GM18861 (cell line): ENCODE measurements around the gene TNFRSF18.
A peak's percentile ranks its signal among the peaks of the same experiment; 100 is the strongest.

Experiments used
- ATAC-seq: cut with Tn5 transposase; IDR thresholded peaks from one replicate; pipeline ENCODE4 v1.9.1; 2021; ENCODE audit not compliant: unreplicated experiment

TNFRSF18 gene

DNA sequence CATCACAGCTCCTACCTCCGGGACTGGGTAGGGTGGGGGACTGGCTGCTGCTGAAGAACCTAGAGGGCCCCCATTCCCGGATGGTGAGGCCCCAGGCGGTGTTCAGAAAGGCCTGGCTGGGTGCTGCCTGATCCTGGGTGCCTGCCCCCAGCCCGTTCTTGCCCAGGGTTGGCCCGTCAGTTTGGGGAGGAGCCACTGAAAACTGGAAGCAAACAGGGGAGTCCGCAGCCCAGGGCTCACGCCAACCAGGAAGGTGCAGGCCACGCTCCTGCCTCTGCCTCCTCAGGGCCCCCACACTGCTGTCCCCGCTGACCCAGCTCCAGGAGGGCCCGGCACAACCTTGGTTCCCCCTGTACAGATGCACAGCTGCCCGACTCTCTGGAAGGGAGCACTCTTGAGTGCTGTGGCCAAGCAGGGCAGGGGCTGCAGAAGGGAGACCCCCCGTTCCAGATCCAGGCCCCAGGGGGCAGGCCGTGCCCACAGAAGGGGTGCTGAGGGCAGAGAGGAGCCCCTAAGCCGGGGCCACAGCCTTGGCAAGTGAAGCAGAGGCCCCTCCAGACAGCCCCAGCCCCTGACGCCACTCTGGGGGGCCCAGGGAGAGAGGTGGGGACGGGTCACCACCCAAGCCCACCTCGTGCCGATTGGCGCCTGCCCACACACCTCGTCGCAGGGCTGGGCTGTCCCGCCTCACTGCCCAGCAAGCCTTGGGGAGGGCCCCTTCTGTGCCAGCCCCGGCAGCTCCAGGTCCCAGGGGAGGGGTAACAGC lies 34.6 kb upstream of the TNFRSF18 start:
- ATAC-seq: no peak

DNA sequence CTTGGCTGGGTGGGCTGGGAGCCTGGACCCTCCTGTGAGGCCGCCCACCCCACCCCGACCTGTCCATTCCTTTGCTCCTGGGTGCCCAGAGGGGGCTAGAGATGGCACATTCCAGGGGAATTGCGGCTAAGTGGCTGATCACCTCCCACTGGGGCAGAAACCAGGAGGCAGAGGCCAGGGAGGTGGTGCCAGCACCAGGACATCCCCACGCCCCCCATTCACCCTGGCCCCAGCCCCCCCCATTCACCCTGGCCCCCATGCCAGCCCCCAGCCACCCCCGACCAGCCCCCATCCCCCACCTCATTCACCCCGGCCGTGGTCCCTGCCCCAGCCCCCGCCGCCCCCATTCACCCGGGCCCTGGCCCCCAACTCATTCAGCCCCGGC lies 33.9 kb upstream of the TNFRSF18 start:
- no peak for ATAC-seq

DNA sequence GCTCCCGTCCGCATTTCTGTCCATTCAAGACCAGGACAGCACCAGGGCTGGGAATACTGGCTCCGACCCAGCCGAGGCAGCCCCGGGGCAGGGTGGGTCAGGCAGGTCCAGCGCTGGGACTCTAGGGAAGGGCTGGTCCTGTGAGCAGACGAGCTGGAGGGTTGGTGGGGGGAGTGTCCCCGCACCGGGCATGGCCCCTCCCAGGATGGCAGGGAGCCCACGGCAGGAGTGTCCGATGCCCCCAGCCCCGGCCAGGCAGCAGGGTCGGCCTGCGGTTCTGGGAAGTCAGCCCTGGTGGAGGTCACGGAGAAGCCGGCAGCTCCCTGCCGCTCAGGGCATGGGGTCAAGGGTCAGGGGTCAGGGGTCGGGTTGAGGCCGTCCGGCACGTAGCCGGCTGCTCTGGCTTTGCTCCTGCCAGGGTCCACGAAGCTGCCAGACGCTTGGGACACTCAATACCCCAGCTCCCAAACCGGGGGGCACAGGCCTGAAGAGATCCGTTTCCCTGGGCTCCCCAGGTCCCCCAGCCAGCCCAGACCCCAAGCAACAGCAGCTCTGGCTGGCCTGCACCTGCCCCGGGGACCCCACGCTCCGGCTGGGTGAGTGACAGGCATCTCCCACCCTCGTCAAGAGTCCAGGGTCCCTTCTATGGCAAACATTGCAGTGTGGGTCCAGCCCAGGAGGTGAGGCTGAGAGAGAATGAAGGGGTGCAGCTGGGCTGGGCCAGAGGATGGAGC lies 33.4 kb upstream of the TNFRSF18 start:
- no peak for ATAC-seq

DNA sequence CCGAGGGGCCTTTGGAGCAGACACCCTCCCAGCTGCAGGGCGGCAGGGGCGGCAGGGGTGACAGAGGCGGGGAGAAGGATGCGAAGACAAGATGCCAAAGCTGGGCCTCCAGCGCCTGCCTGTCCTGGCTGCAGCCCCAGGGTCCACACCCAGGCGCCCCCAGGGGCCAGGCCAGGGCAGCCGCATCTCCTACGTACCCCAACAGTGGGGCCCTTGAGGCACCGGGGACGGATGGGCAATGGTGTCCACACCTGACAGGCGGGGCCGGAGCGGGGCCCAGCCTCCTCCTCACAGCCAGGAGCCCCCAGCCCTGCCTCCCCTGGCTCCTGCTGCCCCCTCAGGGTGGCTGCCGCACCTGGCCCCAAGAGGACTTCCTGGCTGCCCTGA lies 32.8 kb upstream of the TNFRSF18 start:
- no peak for ATAC-seq

DNA sequence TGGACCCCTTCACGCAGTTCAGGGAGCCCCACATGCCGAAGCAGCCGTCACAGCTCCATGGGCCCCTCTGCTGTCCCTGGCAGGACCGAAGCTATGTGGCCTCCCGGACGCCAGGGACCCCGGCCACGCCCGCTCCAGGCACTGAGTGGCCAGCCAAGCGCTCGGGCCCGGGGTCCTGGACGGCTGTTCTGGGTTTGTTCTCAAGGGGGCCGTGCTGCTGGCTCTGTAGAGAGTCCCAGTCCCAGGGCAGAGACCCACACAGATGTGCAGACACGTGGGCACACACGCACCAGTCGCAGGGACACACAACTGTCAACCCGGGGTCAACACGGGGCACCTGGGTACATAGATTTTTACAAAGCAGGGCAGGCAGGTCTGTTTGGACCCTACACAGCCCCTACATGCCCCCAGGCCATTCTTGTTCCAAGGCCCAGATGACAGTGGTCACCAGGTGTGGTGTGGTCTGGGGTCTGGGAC lies 32.3 kb upstream of the TNFRSF18 start:
- ATAC-seq: no peak

DNA sequence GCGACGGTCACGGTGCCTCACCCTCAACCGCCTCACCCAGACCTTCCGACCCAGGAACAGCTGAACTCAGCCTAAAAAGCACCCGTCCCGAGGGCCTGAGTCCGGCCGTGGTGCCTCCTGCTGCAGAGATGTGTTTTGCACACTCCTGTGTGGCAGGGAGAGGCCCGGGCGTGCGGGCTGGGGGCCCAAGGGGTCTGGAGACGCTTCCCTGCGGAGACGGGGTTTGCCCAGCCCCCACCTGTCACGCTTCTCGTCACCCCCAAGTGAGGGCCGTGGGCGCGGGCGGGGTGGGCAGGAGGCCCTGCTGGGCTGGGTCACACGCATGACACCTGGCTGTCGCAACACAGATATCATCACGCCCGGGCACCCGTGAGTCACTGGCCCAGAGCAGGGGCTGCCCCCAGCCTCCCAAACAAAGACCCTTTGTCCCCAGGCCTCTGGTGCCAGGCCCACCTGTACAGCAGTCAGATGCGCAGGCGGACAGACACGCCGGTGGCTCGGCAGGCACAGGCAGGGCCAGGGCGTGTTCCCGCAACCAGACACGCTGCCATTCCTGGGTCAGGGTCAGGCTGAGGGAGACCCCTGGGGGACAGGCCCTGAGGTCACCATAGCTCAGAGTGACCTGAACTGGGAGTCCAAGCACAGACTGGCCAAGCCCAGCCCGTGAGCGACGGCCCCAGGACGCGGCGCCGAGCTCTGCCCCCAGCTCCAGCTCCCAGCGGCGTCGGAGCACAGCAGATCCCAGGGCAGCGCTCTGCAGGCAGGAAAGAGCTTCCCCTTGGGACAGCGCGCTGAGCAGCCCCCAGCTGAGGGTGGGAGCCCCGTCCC lies 31.7 kb upstream of the TNFRSF18 start:
- ATAC-seq: no peak

DNA sequence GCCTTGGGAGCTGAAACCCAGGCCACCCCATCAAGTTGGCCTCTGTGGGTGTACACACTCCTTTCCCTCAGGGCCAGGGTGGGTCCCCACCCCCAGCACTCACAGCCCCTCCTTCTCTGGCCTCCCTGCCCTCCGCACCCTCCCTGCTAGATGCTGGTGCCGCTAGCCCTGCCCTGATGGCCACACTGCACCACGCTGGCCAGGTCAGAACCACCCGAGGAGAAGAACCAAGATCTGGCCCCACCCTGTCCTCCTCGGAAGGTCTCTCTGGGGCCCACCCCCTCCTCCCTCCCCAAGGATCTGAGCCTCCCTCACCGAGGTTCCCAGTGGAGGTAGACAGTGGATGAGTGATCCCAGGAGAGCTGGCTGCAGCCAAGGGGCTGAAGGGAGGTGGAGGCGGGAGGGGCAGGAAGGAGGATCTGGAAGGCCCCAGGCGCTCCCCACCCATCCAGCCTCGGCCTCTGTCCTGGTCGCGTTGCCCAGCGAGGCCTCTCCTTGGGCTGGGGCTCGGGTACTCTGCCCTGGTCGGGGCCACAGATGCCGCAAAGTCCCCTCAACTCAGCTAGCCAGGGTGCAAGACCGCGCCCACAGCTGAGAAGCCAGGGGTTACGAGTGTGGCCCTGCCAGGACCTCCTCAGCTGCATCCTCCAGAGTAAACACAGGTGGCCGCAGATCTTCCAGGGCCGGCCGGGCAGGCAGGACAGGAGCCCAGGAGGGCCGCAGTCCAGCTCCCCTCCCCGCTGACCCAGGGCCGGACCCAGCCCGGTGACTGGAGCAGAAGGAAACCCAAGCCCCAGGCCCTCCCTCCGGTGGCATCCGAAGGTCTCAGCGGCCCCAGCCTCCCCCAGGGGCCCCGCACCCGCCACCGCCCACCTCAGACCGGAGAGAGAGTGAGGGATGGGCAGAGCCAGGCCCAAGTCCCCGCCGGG lies 30.8 kb upstream of the TNFRSF18 start:
- ATAC-seq: no peak

DNA sequence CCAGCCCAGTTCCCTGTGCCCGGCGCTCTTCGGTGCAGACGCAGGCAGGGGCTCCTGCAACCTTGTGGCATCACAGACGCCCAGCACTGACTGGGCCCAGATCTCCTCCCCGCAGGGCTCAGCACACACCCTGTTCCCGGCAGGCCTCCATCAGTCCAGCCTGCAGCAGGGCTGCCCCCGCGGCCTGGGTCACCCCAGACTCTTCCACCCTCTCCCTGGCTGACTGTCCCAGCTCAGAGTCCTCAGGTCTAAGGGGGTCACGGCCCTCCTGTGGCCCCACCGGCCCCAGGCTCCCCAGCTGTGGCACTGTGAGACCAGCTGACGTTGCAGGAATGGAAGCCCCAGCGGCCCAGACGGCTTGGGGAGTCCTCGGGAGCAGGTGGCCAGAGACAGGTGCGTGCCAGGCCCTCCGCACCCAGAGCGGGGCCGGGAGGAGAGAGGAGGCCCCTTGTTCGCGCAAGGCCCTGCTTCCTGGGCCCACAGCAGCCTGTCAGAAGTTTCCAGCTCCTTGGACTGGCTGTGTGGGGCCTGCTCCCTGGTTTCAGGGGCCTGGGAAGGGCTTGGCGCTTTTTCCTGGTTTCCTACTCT lies 29.9 kb upstream of the TNFRSF18 start:
- ATAC-seq: no peak

DNA sequence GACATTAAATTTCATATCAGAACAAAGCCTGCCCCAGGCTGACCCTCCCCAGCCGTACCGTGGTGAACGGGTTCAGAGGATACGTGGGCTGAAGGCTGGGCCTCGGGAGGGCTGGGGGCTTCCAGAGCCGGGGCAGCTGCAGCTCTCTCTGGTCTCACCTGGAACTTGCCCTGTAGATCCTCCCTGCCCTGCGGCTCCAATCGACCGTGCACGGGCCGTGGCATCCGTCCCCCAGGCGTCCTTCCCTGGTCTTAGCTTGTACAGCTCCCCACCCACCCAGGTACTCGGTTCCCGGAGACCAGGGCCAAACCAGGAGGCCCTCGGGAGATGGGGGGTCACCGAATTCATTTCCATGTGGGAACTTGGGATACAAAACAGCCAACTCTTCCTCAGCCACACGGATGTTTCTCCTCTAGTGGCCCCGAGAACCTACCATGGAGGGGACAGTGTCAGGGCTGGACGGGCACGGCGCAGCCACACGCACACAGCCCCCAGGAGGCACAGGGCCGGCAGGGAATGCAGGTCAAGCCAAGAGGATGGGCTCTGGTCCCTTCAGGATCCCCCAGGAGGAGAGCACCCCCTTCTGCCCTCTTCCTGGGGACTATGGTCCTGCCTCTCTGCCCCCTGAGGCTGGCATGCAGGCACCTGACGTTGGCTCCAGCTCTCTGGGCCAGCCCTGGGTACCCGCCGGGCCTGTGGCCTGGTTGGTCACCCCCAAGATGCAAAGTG lies 28.8 kb upstream of the TNFRSF18 start:
- ATAC-seq: no peak

DNA sequence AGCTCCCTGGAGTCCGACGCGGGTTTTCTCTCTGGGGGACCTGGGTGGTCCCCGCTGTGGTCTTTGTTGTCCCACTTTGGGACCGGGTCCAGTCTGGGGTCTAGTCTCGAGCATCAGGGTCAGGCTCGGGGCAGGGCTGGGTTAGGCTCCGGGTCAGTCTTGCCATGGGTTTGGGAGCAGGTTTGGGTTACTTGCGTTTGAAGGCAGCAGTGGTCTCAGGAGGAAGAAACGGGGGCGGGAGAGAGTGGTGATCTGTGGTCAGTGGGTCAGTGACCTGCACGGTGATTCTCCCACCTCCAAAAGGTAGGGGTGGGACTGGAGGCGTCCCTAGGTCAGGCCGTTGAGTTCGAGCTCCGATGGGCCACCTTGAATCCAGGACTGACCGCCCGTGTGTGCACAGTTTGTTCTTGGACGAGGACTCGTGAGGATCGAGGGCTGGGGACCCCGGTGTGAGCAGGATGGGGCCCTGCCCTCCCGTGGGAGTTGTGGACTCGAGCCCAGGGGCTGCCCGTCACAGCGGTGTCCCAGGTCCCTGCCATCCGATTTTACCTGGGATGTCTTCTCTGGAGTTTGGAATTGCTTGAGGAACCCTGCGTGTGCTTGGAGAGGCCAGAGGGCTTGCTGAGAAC lies 27.9 kb upstream of the TNFRSF18 start:
- ATAC-seq: no peak

DNA sequence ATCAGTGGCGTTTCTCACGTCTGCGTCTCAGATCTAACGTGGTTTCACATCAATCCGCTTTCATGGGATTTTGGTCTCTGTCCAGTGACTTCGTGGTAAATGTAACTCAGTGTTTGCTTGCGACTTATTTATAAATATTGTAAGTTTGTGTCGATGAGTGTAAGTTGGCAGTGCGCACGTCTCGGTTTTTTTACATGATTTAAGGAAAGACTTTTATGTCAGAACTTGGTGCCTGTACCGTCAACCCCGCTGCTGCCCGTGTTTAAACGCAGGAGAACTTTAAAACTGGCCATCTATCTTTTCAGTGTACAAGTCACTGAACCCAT lies 27.1 kb upstream of the TNFRSF18 start:
- no peak for ATAC-seq

DNA sequence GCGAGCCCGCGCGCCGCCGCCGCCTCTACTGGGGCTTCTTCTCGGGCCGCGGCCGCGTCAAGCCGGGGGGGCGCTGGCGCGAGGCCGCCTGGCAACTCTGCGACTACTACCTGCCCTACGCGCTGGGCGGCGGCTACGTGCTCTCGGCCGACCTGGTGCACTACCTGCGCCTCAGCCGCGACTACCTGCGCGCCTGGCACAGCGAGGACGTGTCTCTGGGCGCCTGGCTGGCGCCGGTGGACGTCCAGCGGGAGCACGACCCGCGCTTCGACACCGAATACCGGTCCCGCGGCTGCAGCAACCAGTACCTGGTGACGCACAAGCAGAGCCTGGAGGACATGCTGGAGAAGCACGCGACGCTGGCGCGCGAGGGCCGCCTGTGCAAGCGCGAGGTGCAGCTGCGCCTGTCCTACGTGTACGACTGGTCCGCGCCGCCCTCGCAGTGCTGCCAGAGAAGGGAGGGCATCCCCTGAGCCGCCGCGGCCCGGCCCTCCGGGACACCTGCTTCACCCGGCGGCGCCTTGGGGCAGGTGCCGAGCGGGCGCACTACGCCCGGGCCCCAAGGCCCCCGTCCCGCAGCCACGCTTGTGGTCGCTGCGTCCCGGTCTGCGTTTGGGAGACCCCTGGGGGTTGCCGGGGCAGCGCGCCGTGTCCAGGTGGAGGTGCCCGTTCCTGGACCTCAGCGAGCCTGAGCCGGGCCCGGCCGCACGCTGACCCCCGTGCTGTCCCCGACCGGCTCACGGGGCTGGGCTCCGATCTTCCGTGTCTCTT lies 26.6 kb upstream of the TNFRSF18 start:
- no peak for ATAC-seq

DNA sequence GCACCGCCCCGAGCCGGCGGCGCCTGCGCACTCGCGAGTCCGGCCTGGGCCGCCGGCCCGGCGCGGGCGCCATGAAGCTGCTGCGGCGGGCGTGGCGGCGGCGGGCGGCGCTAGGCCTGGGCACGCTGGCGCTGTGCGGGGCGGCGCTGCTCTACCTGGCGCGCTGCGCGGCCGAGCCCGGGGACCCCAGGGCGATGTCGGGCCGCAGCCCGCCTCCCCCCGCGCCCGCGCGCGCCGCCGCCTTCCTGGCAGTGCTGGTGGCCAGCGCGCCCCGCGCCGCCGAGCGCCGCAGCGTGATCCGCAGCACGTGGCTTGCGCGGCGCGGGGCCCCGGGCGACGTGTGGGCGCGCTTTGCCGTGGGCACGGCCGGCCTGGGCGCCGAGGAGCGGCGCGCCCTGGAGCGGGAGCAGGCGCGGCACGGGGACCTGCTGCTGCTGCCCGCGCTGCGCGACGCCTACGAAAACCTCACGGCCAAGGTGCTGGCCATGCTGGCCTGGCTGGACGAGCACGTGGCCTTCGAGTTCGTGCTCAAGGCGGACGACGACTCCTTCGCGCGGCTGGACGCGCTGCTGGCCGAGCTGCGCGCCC lies 25.9 kb upstream of the TNFRSF18 start, which contains the start of gene B3GALT6:
B3GALT6 (plus strand) TSS at position 30 of the 588 bp plus-strand sequence; CDS start at position 72, 42 bp downstream.
- ATAC-seq: no peak

DNA sequence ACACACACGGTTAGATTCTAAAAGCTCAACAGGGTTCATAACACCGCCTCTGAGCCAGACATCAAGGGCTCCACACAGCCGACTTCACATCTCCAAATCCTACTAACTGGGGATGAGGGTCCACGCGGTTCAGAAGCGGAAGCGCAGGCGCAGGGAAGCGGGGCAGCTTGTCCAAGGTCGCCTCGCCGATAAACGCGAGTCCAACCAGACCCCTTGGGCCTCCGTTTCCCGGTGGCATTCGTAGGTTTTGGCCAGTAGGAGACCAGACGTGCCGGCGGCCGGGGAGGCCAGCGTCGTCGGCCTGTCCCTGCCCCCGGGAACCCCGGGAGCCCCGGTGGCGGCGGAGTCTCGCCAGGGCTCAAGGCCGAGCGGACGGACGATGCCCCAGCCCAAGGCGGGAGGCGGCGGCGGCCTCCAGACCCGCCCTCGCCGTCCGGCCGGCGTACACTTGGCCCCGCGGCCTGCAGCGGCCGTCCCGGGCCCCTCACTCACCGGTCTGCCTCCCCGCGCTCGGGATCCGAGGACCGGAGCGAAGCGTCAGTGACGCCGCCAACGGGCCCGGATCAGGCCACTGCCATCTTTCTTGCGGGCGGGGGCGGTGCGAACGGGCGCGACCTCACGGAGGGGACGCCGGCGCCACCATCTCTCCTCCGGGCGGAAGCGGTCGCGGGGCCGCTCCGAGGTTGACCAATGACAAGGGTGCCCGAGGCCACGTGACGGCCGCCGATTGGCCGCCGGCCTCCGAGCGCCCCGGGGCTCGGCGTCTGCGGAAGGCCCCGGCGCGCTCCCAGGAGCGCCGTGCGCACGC lies 25.2 kb upstream of the TNFRSF18 start, which contains the start of gene SDF4:
SDF4 (minus strand) TSS at position 602 of the 808 bp plus-strand sequence. CDS start 3,229 bp downstream, outside the sequence.
- ATAC-seq: peak; percentile 85

DNA sequence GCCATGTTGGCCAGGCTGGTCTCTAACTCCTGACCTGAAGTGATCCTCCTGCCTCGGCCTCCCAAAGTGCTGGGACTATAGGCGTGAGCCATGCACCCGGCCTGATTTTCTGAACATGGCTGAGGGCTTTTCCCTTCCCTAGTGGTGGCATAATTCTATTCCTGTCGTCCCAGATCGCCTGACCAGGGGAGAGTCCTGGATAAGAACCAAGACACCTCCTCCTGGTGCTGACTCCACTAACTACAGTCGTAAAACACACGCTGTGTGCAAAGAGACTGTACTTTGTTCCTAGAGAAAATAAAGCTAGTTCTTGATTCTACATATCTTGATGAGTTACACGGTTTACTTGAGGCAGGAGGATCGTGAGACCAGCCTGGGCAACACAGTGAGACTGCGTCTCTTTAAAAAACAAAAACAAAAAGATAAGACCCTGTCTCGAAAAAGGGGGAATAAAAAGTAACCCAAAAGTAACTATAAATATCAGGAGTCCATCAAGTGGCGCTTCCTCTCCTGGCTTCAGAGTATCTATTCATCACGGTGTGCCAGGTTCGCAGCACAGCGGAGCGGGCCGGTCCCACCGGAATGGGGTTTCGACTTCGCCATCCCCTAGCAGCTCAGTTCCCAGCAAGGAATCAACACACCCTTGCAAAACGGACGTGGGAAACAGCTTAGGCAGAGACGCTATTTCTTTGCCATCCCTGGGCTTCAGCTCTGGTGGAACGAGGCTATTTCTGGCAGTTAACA lies 24.4 kb upstream of the TNFRSF18 start:
- ATAC-seq: no peak

DNA sequence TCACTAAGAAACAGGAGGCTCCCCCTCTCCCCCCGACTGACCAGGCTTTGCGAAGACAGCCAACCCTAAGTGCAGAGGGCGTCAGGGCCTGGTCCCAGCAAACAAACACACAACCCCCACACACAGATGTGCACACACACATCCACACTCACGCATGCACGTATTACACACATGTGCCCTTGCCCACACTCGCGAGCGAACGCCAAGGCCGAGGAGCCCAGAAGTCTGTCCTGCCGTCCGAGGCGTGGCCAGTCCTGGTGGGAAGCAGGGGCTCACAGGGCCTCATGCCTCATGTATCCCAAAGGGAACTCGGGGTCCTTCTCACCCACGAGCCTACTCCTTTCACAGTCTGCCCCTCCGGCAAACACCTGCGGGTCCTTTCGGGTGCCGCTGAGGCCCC lies 23.4 kb upstream of the TNFRSF18 start:
- no peak for ATAC-seq
